Upper lobe of left lung (tissue), 6 donors: ENCODE measurements around the gene CAPZB. TPM values are rescaled to one million over a fixed set of nuclear protein-coding genes. Genes with fewer than 3 reads are reported as not detected.

ENCODE experiments used
- ATAC-seq, 2 donors: fragments of 200-7000 bp; cut with Tn5 transposase; one replicate each; pipeline ENCODE4 v1.9.1; 2022; ENCODE audit warnings: mild to moderate bottlenecking in 2 of 2, moderate library complexity in 2 of 2; ENCODE audit not compliant: low FRiP score in 2 of 2
- DNase-seq, 2 donors: peaks; one replicate each; pipeline ENCODE4 v3.0.0-alpha.2; 2019 to 2020
- H3K27ac ChIP-seq, 4 donors: fragments of 200-600 bp; sonication (generic); one replicate each; pipeline ENCODE4 v1.5.1; 2016 to 2019
- H3K27me3 ChIP-seq, 4 donors: fragments of 200-600 bp; sonication (generic); one replicate each; pipeline ENCODE4 v1.5.1; 2017 to 2019
- H3K36me3 ChIP-seq, 4 donors: fragments of 200-600 bp; sonication (generic); one replicate each; pipeline ENCODE4 v1.5.1; 2016 to 2019
- H3K4me1 ChIP-seq, 4 donors: fragments of 200-600 bp; sonication (generic); one replicate each; pipeline ENCODE4 v1.5.1; 2018 to 2019
- H3K4me3 ChIP-seq, 4 donors: fragments of 200-600 bp; sonication (generic); one replicate each; pipeline ENCODE4 v1.5.1; 2017 to 2019; ENCODE audit warnings: mild to moderate bottlenecking in 2 of 4, moderate library complexity in 1 of 4
- H3K9me3 ChIP-seq, 4 donors: fragments of 200-600 bp; sonication (generic); one replicate each; pipeline ENCODE4 v1.5.1; 2018 to 2019
- EP300 ChIP-seq, 4 donors: sonication (generic); formaldehyde crosslinking; IDR thresholded peaks; one replicate each; pipeline ENCODE4 v1.5.1; 2017; ENCODE audit warnings: antibody characterized with exemption in 4 of 4, control low read depth in 2 of 4
- POLR2A ChIP-seq, 4 donors: fragments of 450-650 bp; IDR thresholded peaks; one replicate each; pipeline ENCODE4 v1.5.1; 2016 to 2017; ENCODE audit warnings: antibody characterized with exemption in 4 of 4, mild to moderate bottlenecking in 2 of 4
- POLR2AphosphoS5 ChIP-seq, 2 donors: sonication (generic); formaldehyde crosslinking; IDR thresholded peaks; one replicate each; pipeline ENCODE4 v1.5.1; 2017; ENCODE audit warnings: antibody characterized with exemption in 2 of 2
- WGBS, 2 donors: methylation state at CpG; one replicate each; pipeline ENCODE4 v1.1.5; 2017 to 2018; 5-methylcytosine and 5-hydroxymethylcytosine counted together
- total RNA-seq, 6 donors: library from RNA; depleted of rRNA in 4 of 6; stranded (reverse); fragments of >200 nt in 4 of 6; gene quantifications; one replicate each; pipeline versions ENCODE4 v1.1.0 to v1.2.1, GENCODE V29; 2016 to 2021
- TF ChIP-seq, protein P1 (sequence below), 6 experiments: fragments of 450-650 bp in 4 of 6; fragments of 200-600 bp in 2 of 6; sonication (generic) in 2 of 6; IDR thresholded peaks; one replicate each; pipeline ENCODE4 v1.5.1; 2016 to 2019; ENCODE audit warnings: antibody characterized with exemption in 6 of 6
- donor health status: DM: no; HTN: no; CAD: no; lungs with moderate emphysema.
- donor health status: DM: no; HTN: yes; CAD: no; lungs with severe emphysema.

The CAPZB gene
- total RNA-seq, 6 donors from 2014 or later: 96.4 to 303 (median 144) TPM

DNA sequence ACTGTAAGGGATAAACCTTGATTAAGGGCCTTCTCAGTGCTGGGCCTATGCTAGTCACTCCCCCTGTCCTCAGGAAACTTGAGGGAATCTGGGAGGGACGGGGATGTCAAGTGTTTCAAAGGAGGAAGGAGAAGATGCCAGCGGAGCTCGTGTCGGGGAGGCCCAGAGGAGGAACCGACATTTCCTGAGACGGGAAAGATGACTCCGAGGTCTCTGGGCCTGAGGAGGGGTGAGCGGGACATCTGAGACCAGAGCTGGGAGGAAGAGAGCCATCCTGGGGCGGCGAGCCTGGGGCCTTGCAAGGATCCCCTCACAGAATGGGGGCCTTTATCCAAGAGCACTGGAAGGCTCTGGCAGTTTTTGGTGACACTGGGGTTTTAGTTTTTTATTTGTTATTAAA is 162.9 kb downstream of the CAPZB start:
- Histone ChIP-seq H3K9me3 (no peaks in the 10 kb centered on the region), H3K36me3 (peaks cover 10 to 68% (median 48%) of the 10 kb centered on the region in 4 donors)
- 50 to 64% methylated on average over 10 of the region's 10 CpGs for WGBS, 2 donors

DNA sequence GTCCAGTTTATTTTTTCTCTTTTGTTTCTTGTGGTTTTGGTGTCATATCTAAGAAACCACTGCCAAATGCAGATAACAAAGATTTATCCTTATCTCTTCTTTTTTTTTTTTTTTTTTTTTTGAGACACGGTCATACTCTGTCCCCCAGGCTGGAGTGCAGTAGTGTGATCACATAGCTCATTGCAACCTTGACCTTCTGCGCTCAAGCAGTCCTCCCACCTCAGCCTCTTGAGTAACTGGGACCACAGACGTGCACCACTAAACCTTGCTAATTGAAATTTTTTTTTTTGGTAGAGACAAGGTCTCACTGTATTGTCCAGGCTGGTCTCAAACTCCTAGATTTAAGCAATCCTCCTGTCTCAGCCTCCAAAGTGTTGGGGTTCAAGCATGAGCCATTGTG is 164.3 kb downstream of the CAPZB start:
- no peak overlapping the region for H3K4me3 ChIP-seq
- WGBS, 2 donors: 89 to 90% methylated on average over 3 of the region's 3 CpGs
- H3K4me1 ChIP-seq: peaks cover 0 to 5% (median 0%) of the 10 kb centered on the region in 4 donors
- ATAC-seq (no peak), DNase-seq (no peak)
- peaks cover 10 to 54% (median 36%) of the 10 kb centered on the region in 4 donors for H3K36me3 ChIP-seq
- no peak overlapping the region for H3K27ac ChIP-seq
- H3K27me3 ChIP-seq: no peaks in the 10 kb centered on the region
- TF ChIP-seq POLR2AphosphoS5 (IDR thresholded peaks at IDR 0.05): no peak
- no peak for TF ChIP-seq EP300 (IDR thresholded peaks at IDR 0.05)
- no peak for TF ChIP-seq POLR2A (IDR thresholded peaks at IDR 0.05)
- TF ChIP-seq, protein P1, sequence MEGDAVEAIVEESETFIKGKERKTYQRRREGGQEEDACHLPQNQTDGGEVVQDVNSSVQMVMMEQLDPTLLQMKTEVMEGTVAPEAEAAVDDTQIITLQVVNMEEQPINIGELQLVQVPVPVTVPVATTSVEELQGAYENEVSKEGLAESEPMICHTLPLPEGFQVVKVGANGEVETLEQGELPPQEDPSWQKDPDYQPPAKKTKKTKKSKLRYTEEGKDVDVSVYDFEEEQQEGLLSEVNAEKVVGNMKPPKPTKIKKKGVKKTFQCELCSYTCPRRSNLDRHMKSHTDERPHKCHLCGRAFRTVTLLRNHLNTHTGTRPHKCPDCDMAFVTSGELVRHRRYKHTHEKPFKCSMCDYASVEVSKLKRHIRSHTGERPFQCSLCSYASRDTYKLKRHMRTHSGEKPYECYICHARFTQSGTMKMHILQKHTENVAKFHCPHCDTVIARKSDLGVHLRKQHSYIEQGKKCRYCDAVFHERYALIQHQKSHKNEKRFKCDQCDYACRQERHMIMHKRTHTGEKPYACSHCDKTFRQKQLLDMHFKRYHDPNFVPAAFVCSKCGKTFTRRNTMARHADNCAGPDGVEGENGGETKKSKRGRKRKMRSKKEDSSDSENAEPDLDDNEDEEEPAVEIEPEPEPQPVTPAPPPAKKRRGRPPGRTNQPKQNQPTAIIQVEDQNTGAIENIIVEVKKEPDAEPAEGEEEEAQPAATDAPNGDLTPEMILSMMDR (IDR thresholded peaks at IDR 0.05): no peak
- no peaks in the 10 kb centered on the region for H3K9me3 ChIP-seq

More for the DNA sequence above, 162.9 kb downstream of the CAPZB start:
- Histone ChIP-seq H3K4me1 (no peaks in the 10 kb centered on the region), H3K4me3 (no peak overlapping the region), H3K27me3 (no peaks in the 10 kb centered on the region), H3K27ac (no peak overlapping the region)
- DNase-seq (no peak), ATAC-seq (no peak)
- no peak for TF ChIP-seq POLR2AphosphoS5 (IDR thresholded peaks at IDR 0.05)
- no peak for TF ChIP-seq EP300 (IDR thresholded peaks at IDR 0.05)
- TF ChIP-seq, protein P1 (IDR thresholded peaks at IDR 0.05): no peak

DNA sequence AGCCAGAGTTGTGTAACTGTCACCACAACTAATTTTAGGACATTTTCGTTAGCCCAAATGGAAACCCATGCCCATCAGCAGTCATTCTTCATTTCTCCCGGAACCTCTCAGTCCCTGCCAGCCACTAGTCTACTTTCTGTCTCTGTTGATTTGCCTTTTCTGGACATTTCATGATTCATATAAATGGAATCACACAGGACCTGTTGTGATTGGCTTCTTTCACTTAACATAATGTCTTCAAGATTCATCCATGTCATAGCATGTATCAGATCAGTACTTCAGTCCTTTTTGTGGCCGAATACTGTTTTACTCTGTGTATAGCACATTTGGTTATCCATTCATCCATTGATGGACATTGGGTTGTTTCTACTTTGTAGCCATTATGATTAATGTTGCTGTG is 166.1 kb downstream of the CAPZB start:
- Histone ChIP-seq H3K9me3 (no peaks in the 10 kb centered on the region), H3K4me1 (peaks cover 3 to 23% (median 7%) of the 10 kb centered on the region in 4 donors), H3K36me3 (peaks cover 0 to 35% (median 19%) of the 10 kb centered on the region in 4 donors), H3K27ac (no peak overlapping the region), H3K4me3 (no peak overlapping the region), H3K27me3 (no peaks in the 10 kb centered on the region)
- DNase-seq: no peak
- TF ChIP-seq EP300 (IDR thresholded peaks at IDR 0.05): no peak
- no peak for TF ChIP-seq POLR2A (IDR thresholded peaks at IDR 0.05)
- TF ChIP-seq, protein P1 (IDR thresholded peaks at IDR 0.05): no peak
- no peak for TF ChIP-seq POLR2AphosphoS5 (IDR thresholded peaks at IDR 0.05)
- ATAC-seq: no peak
- 82 to 89% methylated on average over 3 of the region's 3 CpGs for WGBS, 2 donors

DNA sequence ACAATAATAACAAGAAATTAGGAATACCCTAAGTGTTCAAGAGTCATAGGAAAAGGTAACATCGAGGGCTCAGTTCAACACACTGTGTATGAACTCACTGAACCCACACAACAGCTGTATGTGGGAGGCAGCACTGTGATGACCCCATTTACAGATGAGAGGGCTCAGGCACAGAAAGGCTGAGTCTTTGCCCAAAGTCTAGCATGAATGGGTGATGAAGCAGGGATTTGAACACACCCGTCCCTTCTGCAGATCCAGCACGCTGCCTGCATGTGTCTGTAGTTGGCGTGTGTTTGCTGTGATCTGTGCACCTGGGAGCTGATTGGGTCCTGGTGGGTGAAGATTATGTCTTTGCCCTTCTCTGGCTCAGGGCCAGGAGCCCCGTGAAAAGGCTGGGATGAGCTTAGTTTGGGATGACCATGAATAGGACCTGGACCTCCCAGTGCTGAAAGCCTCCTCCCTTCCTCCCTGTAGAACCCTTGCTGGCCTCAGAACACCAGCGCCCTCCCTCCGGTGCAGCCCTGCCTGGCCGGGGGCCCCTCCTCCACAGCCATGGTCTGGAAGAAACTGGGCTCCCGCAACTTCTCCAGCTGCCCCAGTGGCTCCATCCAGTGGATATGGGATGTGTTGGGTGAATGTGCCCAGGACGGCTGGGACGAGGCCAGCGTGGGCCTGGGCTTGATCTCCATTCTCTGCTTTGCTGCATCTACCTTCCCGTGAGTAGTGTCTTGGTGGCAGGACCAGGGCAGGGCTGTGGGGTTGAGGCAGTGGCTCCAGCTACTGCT is 168.0 kb downstream of the CAPZB start:
- H3K9me3 ChIP-seq: no peaks in the 10 kb centered on the region
- H3K4me3 ChIP-seq: no peak overlapping the region
- DNase-seq (no peak), ATAC-seq (no peak)
- no peaks in the 10 kb centered on the region for H3K27me3 ChIP-seq
- peaks cover 15 to 40% (median 18%) of the 10 kb centered on the region in 4 donors for H3K4me1 ChIP-seq
- 75 to 89% methylated on average over 1 to 13 of the region's 13 CpGs for WGBS, 2 donors
- peaks cover 0 to 22% (median 11%) of the 10 kb centered on the region in 4 donors for H3K36me3 ChIP-seq
- TF ChIP-seq POLR2A (IDR thresholded peaks at IDR 0.05): no peak
- TF ChIP-seq POLR2AphosphoS5 (IDR thresholded peaks at IDR 0.05): no peak
- TF ChIP-seq EP300 (IDR thresholded peaks at IDR 0.05): no peak
- TF ChIP-seq, protein P1 (IDR thresholded peaks at IDR 0.05): no peak
- H3K27ac ChIP-seq: no peak overlapping the region
